Measurements from ENCODE around the gene CEP120. TPM values are rescaled to one million over a fixed set of nuclear protein-coding genes. Genes with fewer than 3 reads are reported as not detected.

Gene CEP120
- total and polyA plus RNA-seq, 7 donors: 2.5 to 15.0 (median 5.3) TPM

- ATAC-seq: no peak
- no peak for TF ChIP-seq CTCF (IDR thresholded peaks at IDR 0.05)
- DNase-seq: no peak
- Histone ChIP-seq H3K36me3 (ENCODE audit: insufficient read depth in 1 of 2, low read depth in 1 of 2) (peaks cover 0 to 56% of the 10 kb centered on the region in 2 donors), H3K4me3 (no peak overlapping the region), H3K4me1 (no peaks in the 10 kb centered on the region), H3K9me3 (no peaks in the 10 kb centered on the region), H3K27me3 (ENCODE audit: insufficient read depth in 3 of 3, low read length in 2 of 3) (no peaks in the 10 kb centered on the region), H3K27ac (no peak overlapping the region)
- 95 to 100% (median 96%) methylated on average over 1 of the region's 1 CpG for WGBS, 3 donors
- intact Hi-C loops (cut with DNase I): no loop called here
Measured at GRCh38 chr5:123398058-123398733, 25.0 kb downstream of the CEP120 start.

GRCh38 chr5:123397538-123397937 lies 25.7 kb downstream of the CEP120 start:
- intact Hi-C loops (cut with DNase I): no loop called here
- ATAC-seq: no peak
- Histone ChIP-seq H3K27ac (no peak overlapping the region), H3K9me3 (no peaks in the 10 kb centered on the region), H3K4me1 (no peaks in the 10 kb centered on the region), H3K27me3 (ENCODE audit: insufficient read depth in 3 of 3, low read length in 2 of 3) (no peaks in the 10 kb centered on the region), H3K36me3 (ENCODE audit: insufficient read depth in 1 of 2, low read depth in 1 of 2) (peaks cover 0 to 56% of the 10 kb centered on the region in 2 donors), H3K4me3 (no peak overlapping the region)
- no peak for DNase-seq
- 95 to 99% (median 96%) methylated on average over 3 of the region's 3 CpGs for WGBS, 3 donors
- no peak for TF ChIP-seq CTCF (IDR thresholded peaks at IDR 0.05)

GRCh38 chr5:123391009-123391408 lies 32.2 kb downstream of the CEP120 start:
- DNase-seq (no peak), ATAC-seq (no peak)
- Histone ChIP-seq H3K9me3 (no peaks in the 10 kb centered on the region), H3K27ac (no peak overlapping the region), H3K27me3 (ENCODE audit: insufficient read depth in 3 of 3, low read length in 2 of 3) (no peaks in the 10 kb centered on the region), H3K36me3 (ENCODE audit: insufficient read depth in 1 of 2, low read depth in 1 of 2) (peaks cover 0 to 65% of the 10 kb centered on the region in 2 donors), H3K4me3 (no peak overlapping the region), H3K4me1 (no peaks in the 10 kb centered on the region)
- TF ChIP-seq CTCF (IDR thresholded peaks at IDR 0.05): no peak
- 91 to 97% (median 93%) methylated on average over 1 of the region's 1 CpG for WGBS, 3 donors
- intact Hi-C loops (cut with DNase I): no loop called here

- no peaks in the 10 kb centered on the region for H3K9me3 ChIP-seq
- TF ChIP-seq CTCF (IDR thresholded peaks at IDR 0.05): no peak
- no peak overlapping the region for H3K4me3 ChIP-seq
- ATAC-seq: no peak
- H3K27ac ChIP-seq: no peak overlapping the region
- no peaks in the 10 kb centered on the region for H3K4me1 ChIP-seq
- DNase-seq: no peak
- H3K36me3 ChIP-seq (ENCODE audit: insufficient read depth in 1 of 2, low read depth in 1 of 2): peaks cover 0 to 76% of the 10 kb centered on the region in 2 donors
- intact Hi-C loops (cut with DNase I): no loop called here
- no peaks in the 10 kb centered on the region for H3K27me3 ChIP-seq (ENCODE audit: insufficient read depth in 3 of 3, low read length in 2 of 3)
Measured at GRCh38 chr5:123389794-123390193, 33.4 kb downstream of the CEP120 start.

GRCh38 chr5:123387313-123387712 lies 35.9 kb downstream of the CEP120 start:
- no peaks in the 10 kb centered on the region for H3K4me1 ChIP-seq
- peaks cover 0 to 78% of the 10 kb centered on the region in 2 donors for H3K36me3 ChIP-seq (ENCODE audit: insufficient read depth in 1 of 2, low read depth in 1 of 2)
- no peak overlapping the region for H3K4me3 ChIP-seq
- no peak overlapping the region for H3K27ac ChIP-seq
- DNase-seq (no peak), ATAC-seq (no peak)
- H3K27me3 ChIP-seq (ENCODE audit: insufficient read depth in 3 of 3, low read length in 2 of 3): no peaks in the 10 kb centered on the region
- H3K9me3 ChIP-seq: no peaks in the 10 kb centered on the region
- 86 to 97% (median 93%) methylated on average over 3 of the region's 3 CpGs for WGBS, 3 donors
- TF ChIP-seq CTCF (IDR thresholded peaks at IDR 0.05): no peak
- intact Hi-C loops (cut with DNase I): no loop called here
